AG09319 (cell line): ENCODE results near the gene ACTN4.
"Not testable (repeated sequence)": the region's sequence is repeated elsewhere in the genome, so short reads cannot be mapped to it uniquely, and the experiment has no call there.

Source experiments
- DNase-seq: peaks from one replicate; pipeline ENCODE4 v3.0.0-alpha.2; 2010; ENCODE audit warnings: low read depth; ENCODE audit errors: extremely low read depth
- CTCF ChIP-seq: IDR thresholded peaks from 2 replicates; pipeline ENCODE4 v1.5.1; 2011; ENCODE audit warnings: low read depth, mild to moderate bottlenecking, inconsistent platforms, low read length, moderate library complexity

ACTN4 gene

DNA sequence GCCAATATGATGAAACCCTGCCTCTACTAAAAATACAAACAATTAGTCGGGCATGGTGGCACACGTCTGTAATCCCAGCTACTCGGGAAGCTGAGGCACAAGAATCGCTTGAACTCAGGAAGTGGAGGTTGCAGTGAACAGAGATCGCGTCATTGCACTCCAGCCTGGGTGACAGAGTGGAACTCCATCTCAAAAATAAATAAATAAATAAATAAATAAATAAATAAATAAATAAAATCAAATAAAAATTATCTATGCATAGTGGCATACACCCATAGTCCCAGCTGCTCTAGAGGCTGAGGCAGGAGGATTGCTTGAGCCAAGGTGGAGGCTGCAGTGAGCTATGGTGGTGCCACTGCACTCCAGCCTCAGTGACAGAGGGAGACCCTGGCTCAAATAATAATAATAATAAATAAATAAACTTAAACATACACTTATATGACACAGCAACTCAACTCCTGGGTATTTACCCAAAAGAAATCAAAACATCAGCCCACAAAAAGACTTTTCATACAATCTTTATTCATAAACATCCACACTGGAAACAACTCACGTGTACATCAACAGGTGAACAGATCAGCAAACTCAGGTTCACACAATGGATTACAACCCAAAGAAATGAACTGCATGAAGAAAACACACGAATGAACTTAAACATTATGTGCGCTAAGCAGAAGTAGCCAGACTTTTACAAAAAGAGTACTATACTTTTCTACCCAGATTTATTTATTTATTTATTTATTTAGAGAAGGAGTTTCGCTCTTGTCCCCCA, 119.0 kb downstream of the ACTN4 start:
- TF ChIP-seq CTCF = no peak
- DNase-seq = no peak

DNA sequence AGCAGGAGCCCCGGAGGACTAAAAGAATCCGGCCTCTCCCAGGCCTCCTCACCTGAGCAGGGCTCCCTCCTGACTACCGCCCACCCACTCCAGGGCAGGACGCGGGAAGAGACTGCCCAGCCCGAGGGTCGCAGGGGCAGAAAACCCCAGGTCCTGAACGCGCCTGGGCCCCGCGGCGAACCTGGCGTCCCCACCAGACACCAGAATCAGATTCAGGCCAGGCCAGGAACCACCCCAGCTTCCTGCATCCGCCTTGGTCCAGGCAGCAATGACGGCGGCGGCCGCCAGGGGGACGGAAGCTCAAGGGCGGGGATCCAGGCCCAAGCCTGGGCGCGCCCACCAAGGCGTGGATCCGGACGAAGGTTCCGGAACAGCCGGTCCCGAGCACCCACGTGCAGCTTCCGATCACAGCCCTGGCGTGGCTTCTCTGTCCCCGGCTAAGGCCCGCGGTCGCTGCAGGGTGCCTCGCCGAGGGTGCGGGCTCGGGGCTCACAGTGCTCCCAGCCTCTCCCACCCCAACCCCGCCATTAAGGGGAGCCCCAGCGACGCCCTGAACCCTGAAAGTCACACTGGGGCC, 122.3 kb downstream of the ACTN4 start:
- TF ChIP-seq CTCF = peak; percentile 77
- DNase-seq = peak; percentile 51

GRCh38 chr19:38770228-38770948, 122.9 kb downstream of the ACTN4 start:
- not testable (repeated sequence) for DNase-seq

- DNase-seq = not testable (repeated sequence)
Observed at GRCh38 chr19:38770949-38771275, 123.5 kb downstream of the ACTN4 start.

GRCh38 chr19:38771569-38771968, 124.1 kb downstream of the ACTN4 start:
- DNase-seq = not testable (repeated sequence)

GRCh38 chr19:38773469-38774177, 126.2 kb downstream of the ACTN4 start, which contains the start of gene LGALS7:
Gene LGALS7, minus strand, starts transcription at chr19:38773517. Its CDS starts 25 bp downstream, at chr19:38773492.
- TF ChIP-seq CTCF = no peak

DNA sequence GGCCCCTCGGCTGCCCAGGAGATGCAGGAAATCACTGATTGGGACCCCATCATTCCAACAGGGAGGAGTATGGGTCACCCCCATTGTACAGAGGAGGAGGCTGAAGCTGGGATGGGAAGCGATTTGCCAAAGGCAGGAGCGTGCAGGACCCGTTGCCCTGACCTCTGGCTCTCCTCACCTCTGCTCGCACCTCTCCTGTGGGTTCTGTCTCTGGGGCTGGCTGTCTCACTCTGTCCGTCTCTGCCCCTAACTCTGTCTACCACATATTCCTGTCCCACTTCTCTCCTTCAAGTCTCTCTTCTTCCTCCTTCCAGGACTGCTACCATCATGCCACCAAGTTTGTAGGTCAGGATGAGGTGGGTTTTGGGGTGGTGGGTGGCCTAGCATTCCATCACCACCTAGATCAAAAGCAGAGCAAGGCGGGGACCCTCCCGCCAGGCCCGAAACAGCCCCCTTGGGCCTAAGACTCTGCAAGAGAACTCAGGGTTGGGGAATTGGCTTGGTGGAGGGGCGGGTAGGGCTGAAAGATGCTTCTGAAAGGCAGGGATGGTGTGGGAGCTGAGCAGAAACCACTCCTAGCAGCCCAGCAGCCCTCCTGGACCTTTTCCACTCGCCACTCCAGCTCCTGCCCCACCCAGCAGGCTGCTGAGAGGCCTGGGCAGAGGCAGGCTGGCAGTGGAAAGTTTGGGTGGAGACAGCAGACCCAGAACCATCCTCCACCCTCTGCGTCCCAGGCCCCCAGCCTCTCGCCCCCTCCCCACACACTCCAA, 126.9 kb downstream of the ACTN4 start:
- no peak for DNase-seq
- TF ChIP-seq CTCF = no peak

More at GRCh38 chr19:38773469-38774177, 126.2 kb downstream of the ACTN4 start, which contains the start of gene LGALS7:
- DNase-seq = no peak

GRCh38 chr19:38778733-38779132, 131.3 kb downstream of the ACTN4 start:
- no peak for TF ChIP-seq CTCF

More at GRCh38 chr19:38778733-38779132, 131.3 kb downstream of the ACTN4 start:
- DNase-seq = no peak
